ENCODE measurements around the gene SPO11. TPM values are rescaled to one million over a fixed set of nuclear protein-coding genes. Genes with fewer than 3 reads are reported as not detected.

Gene SPO11
- total and polyA plus RNA-seq, 2 experiments from 2014 or later, result not detected

GRCh38 chr20:57371363-57371762, 41.8 kb downstream of the SPO11 start:
- DNase-seq (ENCODE audit: low spot score) (no peak), ATAC-seq (no peak)
- Histone ChIP-seq H3K4me1 (ENCODE audit: insufficient read depth) (peaks cover 7% of the 10 kb centered on the region), H3K79me2 (replicated peaks; ENCODE audit: insufficient read depth) (no peaks in the 10 kb centered on the region), H3F3A (replicated peaks; ENCODE audit: low read depth) (no peaks in the 10 kb centered on the region), H3K4me2 (no peak overlapping the region), H3K27me3 (ENCODE audit: insufficient read depth) (no peaks in the 10 kb centered on the region), H3K36me3 (ENCODE audit: insufficient read depth) (peaks cover 63% of the 10 kb centered on the region), H2AFZ (no peak overlapping the region), H4K20me1 (replicated peaks; ENCODE audit: insufficient read depth) (peaks cover 19% of the 10 kb centered on the region), H3K4me3 (no peak overlapping the region), H3K27ac (ENCODE audit: low read depth) (no peak overlapping the region), H3K9me2 (ENCODE audit: insufficient read depth) (no peaks in the 10 kb centered on the region)
- Mint-ChIP-seq H3K9me3 (no peaks in the 10 kb centered on the region), H3K27ac (no peak overlapping the region), H3K36me3 (ENCODE audit: low read depth) (peaks cover 93% of the 10 kb centered on the region), H3K27me3 (ENCODE audit: insufficient read depth, low read depth, poor library complexity) (peaks cover 10% of the 10 kb centered on the region), H3K4me1 (peaks cover 21% of the 10 kb centered on the region), H3K4me3 (no peak overlapping the region)
- TF ChIP-seq STAT1 (IDR thresholded peaks at IDR 0.05; ENCODE audit: unreplicated experiment) (no peak), NANOG (IDR thresholded peaks at IDR 0.05; ENCODE audit: borderline replicate concordance) (no peak)

- TF ChIP-seq EZH2 (IDR thresholded peaks at IDR 0.05; ENCODE audit: low read depth, unreplicated experiment) (no peak), ZNF331 (CRISPR knock-in tag; IDR thresholded peaks at IDR 0.05; ENCODE audit: low read depth) (no peak), CTCF (conservative IDR thresholded peaks at IDR 0.05; ENCODE audit: low read depth in 2 of 2) (no peak), STAT1 (IDR thresholded peaks at IDR 0.05; ENCODE audit: unreplicated experiment) (no peak), ETS1 (IDR thresholded peaks at IDR 0.05) (no peak), JUNB (IDR thresholded peaks at IDR 0.05; ENCODE audit: unreplicated experiment) (no peak), REST (IDR thresholded peaks at IDR 0.05; ENCODE audit: unreplicated experiment) (no peak)
- Histone ChIP-seq H3K79me2 (replicated peaks; ENCODE audit: insufficient read depth) (no peaks in the 10 kb centered on the region; the same call in 1 of the 2 replicates), H3K4me2 (no peak overlapping the region), H3K9me2 (ENCODE audit: insufficient read depth) (no peaks in the 10 kb centered on the region), H3K4me1 (ENCODE audit: insufficient read depth) (peaks cover 7% of the 10 kb centered on the region), H3F3A (replicated peaks; ENCODE audit: low read depth) (no peaks in the 10 kb centered on the region), H3K27ac (ENCODE audit: low read depth) (no peak overlapping the region), H4K20me1 (replicated peaks; ENCODE audit: insufficient read depth) (peaks cover 20% of the 10 kb centered on the region), H3K36me3 (ENCODE audit: insufficient read depth) (peaks cover 62% of the 10 kb centered on the region), H3K4me3 (no peak overlapping the region), H2AFZ (no peak overlapping the region), H3K27me3 (ENCODE audit: insufficient read depth) (no peaks in the 10 kb centered on the region)
- Mint-ChIP-seq H3K36me3 (ENCODE audit: low read depth) (peaks cover 93% of the 10 kb centered on the region), H3K4me3 (no peak overlapping the region), H3K4me1 (peaks cover 21% of the 10 kb centered on the region), H3K27me3 (ENCODE audit: insufficient read depth, low read depth, poor library complexity) (peaks cover 10% of the 10 kb centered on the region), H3K27ac (no peak overlapping the region; the same call in 1 of the 2 replicates), H3K9me3 (no peaks in the 10 kb centered on the region)
- DNase-seq (ENCODE audit: low spot score) (no peak), ATAC-seq (no peak)
Observed at GRCh38 chr20:57372157-57372556, 42.6 kb downstream of the SPO11 start.

All from GM23338 (cell line).